GM12801 (cell line): ENCODE measurements around the gene PHLPP1.

Experiments used
- CTCF ChIP-seq: IDR thresholded peaks from one replicate; pipeline ENCODE4 v1.5.1; 2011; ENCODE audit warnings: control low read depth; ENCODE audit not compliant: insufficient read length; ENCODE audit errors: extremely low read depth

Gene PHLPP1

GRCh38 chr18:62715436-62715758 is at the start of gene PHLPP1:
Gene PHLPP1 (plus strand): TSS chr18:62715541. CDS start chr18:62715684, 143 bp downstream.
- no peak for TF ChIP-seq CTCF

- TF ChIP-seq CTCF: no peak
Observed at GRCh38 chr18:62669225-62669624, 46.1 kb upstream of the PHLPP1 start.

- TF ChIP-seq CTCF: no peak
Observed at GRCh38 chr18:62670573-62670972, 44.8 kb upstream of the PHLPP1 start.

GRCh38 chr18:62672600-62672999 is 42.7 kb upstream of the PHLPP1 start:
- TF ChIP-seq CTCF: no peak

GRCh38 chr18:62678847-62679485 is 36.4 kb upstream of the PHLPP1 start:
- no peak for TF ChIP-seq CTCF

- no peak for TF ChIP-seq CTCF
Observed at GRCh38 chr18:62682371-62682770, 33.0 kb upstream of the PHLPP1 start.

- no peak for TF ChIP-seq CTCF
Observed at GRCh38 chr18:62683935-62684334, 31.4 kb upstream of the PHLPP1 start.
